KMS-11 (cell line): ENCODE measurements around the gene FAM83G.

Experiments used
- H2AFZ ChIP-seq: fragments of 200-600 bp; sonication (generic); 2 replicates; pipeline ENCODE4 v1.6.1; 2016; ENCODE audit warnings: antibody characterized with exemption, mixed run types, low read depth
- H3K27ac ChIP-seq: fragments of 200-600 bp; sonication (generic); 2 replicates; pipeline ENCODE4 v1.6.1; 2016; ENCODE audit warnings: mild to moderate bottlenecking, mixed run types
- H3K27me3 ChIP-seq: fragments of 200-600 bp; sonication (generic); 2 replicates; pipeline ENCODE4 v1.6.1; 2017; ENCODE audit warnings: mild to moderate bottlenecking, low read depth, mixed run types, moderate library complexity; ENCODE audit not compliant: insufficient read depth
- H3K36me3 ChIP-seq: fragments of 200-600 bp; sonication (generic); 2 replicates; pipeline ENCODE4 v1.6.1; 2017; ENCODE audit warnings: mild to moderate bottlenecking, mixed run types; ENCODE audit not compliant: insufficient read depth
- H3K4me1 ChIP-seq: fragments of 200-600 bp; sonication (generic); 2 replicates; pipeline ENCODE4 v1.6.1; 2016; ENCODE audit warnings: mild to moderate bottlenecking, low read depth, mixed run types; ENCODE audit not compliant: poor library complexity, severe bottlenecking
- H3K4me2 ChIP-seq: fragments of 200-600 bp; sonication (generic); 2 replicates; pipeline ENCODE4 v1.7.0; 2016; ENCODE audit warnings: mild to moderate bottlenecking, mixed run types
- H3K4me3 ChIP-seq: fragments of 200-600 bp; sonication (generic); IDR thresholded peaks from 2 replicates; pipeline ENCODE4 v1.6.1; 2017; ENCODE audit warnings: low read depth, low read length, mixed read lengths; ENCODE audit not compliant: insufficient read depth
- H3K79me2 ChIP-seq: fragments of 200-600 bp; sonication (generic); 2 replicates; pipeline ENCODE4 v1.6.1; 2016; ENCODE audit warnings: low read depth, mixed run types; ENCODE audit not compliant: insufficient read depth
- H3K9ac ChIP-seq: fragments of 200-600 bp; sonication (generic); 2 replicates; pipeline ENCODE4 v1.6.1; 2016; ENCODE audit warnings: mild to moderate bottlenecking, mixed run types
- H4K20me1 ChIP-seq: fragments of 200-600 bp; sonication (generic); 2 replicates; pipeline ENCODE4 v1.6.1; 2016; ENCODE audit warnings: mild to moderate bottlenecking, mixed run types; ENCODE audit not compliant: insufficient read depth
- CTCF ChIP-seq: fragments of 200-600 bp; sonication (generic); conservative IDR thresholded peaks from 2 replicates; pipeline ENCODE4 v1.6.1; 2017; ENCODE audit warnings: low read depth, mild to moderate bottlenecking, antibody characterized with exemption, low read length, moderate library complexity, mixed read lengths

FAM83G gene

GRCh38 chr17:18994631-18995030 is 9.9 kb downstream of the FAM83G start:
- no peak for TF ChIP-seq CTCF
- H3K36me3 ChIP-seq = no peaks in the 10 kb centered on the region
- no peaks in the 10 kb centered on the region for H3K79me2 ChIP-seq
- H3K9ac ChIP-seq = no peak overlapping the region
- H2AFZ ChIP-seq = no peak overlapping the region
- no peaks in the 10 kb centered on the region for H4K20me1 ChIP-seq
- H3K27me3 ChIP-seq = no peaks in the 10 kb centered on the region
- no peak overlapping the region for H3K4me3 ChIP-seq
- no peak overlapping the region for H3K27ac ChIP-seq
- H3K4me2 ChIP-seq = no peak overlapping the region
- peaks cover 8% of the 10 kb centered on the region for H3K4me1 ChIP-seq

- H3K9ac ChIP-seq = no peak overlapping the region
- no peaks in the 10 kb centered on the region for H3K27me3 ChIP-seq
- H3K4me3 ChIP-seq = no peak overlapping the region
- H2AFZ ChIP-seq = no peak overlapping the region
- peaks cover 8% of the 10 kb centered on the region for H3K4me1 ChIP-seq
- H3K79me2 ChIP-seq = no peaks in the 10 kb centered on the region
- TF ChIP-seq CTCF = no peak
- H3K4me2 ChIP-seq = no peak overlapping the region
- H3K27ac ChIP-seq = no peak overlapping the region
- H4K20me1 ChIP-seq = no peaks in the 10 kb centered on the region
- H3K36me3 ChIP-seq = no peaks in the 10 kb centered on the region
Observed at GRCh38 chr17:18993905-18994526, 10.5 kb downstream of the FAM83G start.

- TF ChIP-seq CTCF = no peak
- H3K36me3 ChIP-seq = no peaks in the 10 kb centered on the region
- H3K4me3 ChIP-seq = no peak overlapping the region
- H4K20me1 ChIP-seq = no peaks in the 10 kb centered on the region
- H3K4me2 ChIP-seq = no peak overlapping the region
- H3K9ac ChIP-seq = no peak overlapping the region
- peaks cover 8% of the 10 kb centered on the region for H3K4me1 ChIP-seq
- no peaks in the 10 kb centered on the region for H3K79me2 ChIP-seq
- H2AFZ ChIP-seq = no peak overlapping the region
- H3K27me3 ChIP-seq = no peaks in the 10 kb centered on the region
- H3K27ac ChIP-seq = no peak overlapping the region
Observed at GRCh38 chr17:18992454-18993130, 12.0 kb downstream of the FAM83G start.

- H3K27ac ChIP-seq = no peak overlapping the region
- no peak overlapping the region for H3K9ac ChIP-seq
- no peak for TF ChIP-seq CTCF
Observed at GRCh38 chr17:18991531-18992315, 12.8 kb downstream of the FAM83G start.

More at GRCh38 chr17:18991531-18992315, 12.8 kb downstream of the FAM83G start:
- Histone ChIP-seq H2AFZ (no peak overlapping the region), H3K79me2 (no peaks in the 10 kb centered on the region), H3K4me2 (no peak overlapping the region), H3K4me1 (peaks cover 8% of the 10 kb centered on the region), H3K36me3 (no peaks in the 10 kb centered on the region), H3K4me3 (no peak overlapping the region), H3K27me3 (no peaks in the 10 kb centered on the region), H4K20me1 (no peaks in the 10 kb centered on the region)
